Mesenteric fat pad (tissue), 1 donor: ENCODE data around the gene SLC35A3. TPM values are rescaled to one million over a fixed set of nuclear protein-coding genes. Genes with fewer than 3 reads are reported as not detected.
A peak's percentile ranks its signal among the peaks of the same experiment; 100 is the strongest.
"Not testable (repeated sequence)": the region's sequence is repeated elsewhere in the genome, so short reads cannot be mapped to it uniquely, and the experiment has no call there.

Experiments
- DNase-seq: peaks from one replicate; pipeline ENCODE4 v3.0.0-alpha.2; 2020; ENCODE audit warnings: low spot score
- long read RNA-seq: library from polyadenylated mRNA; unstranded; transcript quantifications from one replicate; pipeline ENCODE4 v2.0.0, GENCODE V29; 2020
- total RNA-seq: library from RNA; stranded (reverse); fragmentation: NEBNext Ultra II Directional; extraction: Animal tissue kit (Norgen Biotek cat#: 25700); gene quantifications from one replicate; pipeline ENCODE4 v1.2.1, GENCODE V29; 2021
- donor health status: DM: yes; HTN: yes; CAD: no.

Gene SLC35A3
- total RNA-seq, result 18.0 TPM
- long read RNA-seq, full-length matches to known transcripts, result 20 of 24 reads
- long read RNA-seq, partial matches to known transcripts, result 2 of 24 reads
- long read RNA-seq, other reads (novel, unspliced or antisense), result 2 of 24 reads

GRCh38 chr1:99969729-99970621 is at the start of gene SLC35A3:
TSS of gene SLC35A3 (plus strand) at chr1:99969996. CDS start at chr1:99993555, 23,559 bp downstream.
- peak; percentile 95 for DNase-seq

GRCh38 chr1:99934801-99935200 is 35.0 kb upstream of the SLC35A3 start:
- DNase-seq, result no peak

GRCh38 chr1:99935534-99935933 is 34.3 kb upstream of the SLC35A3 start:
- DNase-seq, result no peak

- DNase-seq, result no peak
Observed at GRCh38 chr1:99936071-99936470, 33.7 kb upstream of the SLC35A3 start.

- no peak for DNase-seq
Observed at GRCh38 chr1:99942723-99943122, 27.1 kb upstream of the SLC35A3 start.

GRCh38 chr1:99943223-99943794 is 26.5 kb upstream of the SLC35A3 start:
- DNase-seq, result no peak

- DNase-seq, result no peak
Observed at GRCh38 chr1:99944192-99944591, 25.6 kb upstream of the SLC35A3 start.

GRCh38 chr1:99945174-99945573 is 24.6 kb upstream of the SLC35A3 start:
- no peak for DNase-seq

- no peak for DNase-seq
Observed at GRCh38 chr1:99950486-99950885, 19.3 kb upstream of the SLC35A3 start.

- no peak for DNase-seq
Observed at GRCh38 chr1:99952522-99952921, 17.3 kb upstream of the SLC35A3 start.

- DNase-seq, result no peak
Observed at GRCh38 chr1:99955375-99955774, 14.4 kb upstream of the SLC35A3 start.

- no peak for DNase-seq
Observed at GRCh38 chr1:99956755-99957154, 13.0 kb upstream of the SLC35A3 start.

GRCh38 chr1:99957818-99958217 is 12.0 kb upstream of the SLC35A3 start:
- no peak for DNase-seq

GRCh38 chr1:99959189-99959705 is 10.5 kb upstream of the SLC35A3 start:
- not testable (repeated sequence) for DNase-seq

- not testable (repeated sequence) for DNase-seq
Observed at GRCh38 chr1:99960260-99960659, 9.5 kb upstream of the SLC35A3 start.

- DNase-seq, result no peak
Observed at GRCh38 chr1:99963041-99963795, 6.6 kb upstream of the SLC35A3 start.

GRCh38 chr1:99964806-99965205 is 5.0 kb upstream of the SLC35A3 start:
- DNase-seq, result no peak

- no peak for DNase-seq
Observed at GRCh38 chr1:99965646-99966375, 4.0 kb upstream of the SLC35A3 start.

GRCh38 chr1:99968214-99968613 is 1.6 kb upstream of the SLC35A3 start:
- no peak for DNase-seq

GRCh38 chr1:99969260-99969728 is 502 bp upstream of the SLC35A3 start:
- no peak for DNase-seq
